Central memory CD8-positive, alpha-beta T cell (primary cell): ENCODE results near the gene DHX36.
A peak's percentile ranks its signal among the peaks of the same experiment; 100 is the strongest.

Experiments
- ATAC-seq: fragments of 150-1000 bp; cut with Tn5 transposase; replicated peaks from 2 replicates; pipeline ENCODE4 v1.10.0; 2022; ENCODE audit warnings: mild to moderate bottlenecking, moderate FRiP score, moderate number of reproducible peaks; ENCODE audit not compliant: poor library complexity, severe bottlenecking; ENCODE audit errors: extremely low read depth
- DNase-seq, 2 donors: peaks; one replicate each; pipeline ENCODE4 v3.0.0; 2021; ENCODE audit warnings: low spot score in 2 of 2
- H3K27ac Mint-ChIP-seq: one replicate; pipeline ENCODE4 v1.8.0; 2022; ENCODE audit warnings: low read depth, mild to moderate bottlenecking, moderate library complexity, mixed read lengths
- H3K27me3 Mint-ChIP-seq: one replicate; pipeline ENCODE4 v1.8.0; 2022; ENCODE audit warnings: mixed read lengths
- H3K36me3 Mint-ChIP-seq: one replicate; pipeline ENCODE4 v1.8.0; 2022; ENCODE audit warnings: mild to moderate bottlenecking, moderate library complexity, mixed read lengths; ENCODE audit not compliant: insufficient read depth
- H3K4me1 Mint-ChIP-seq: one replicate; pipeline ENCODE4 v1.8.0; 2022; ENCODE audit warnings: mixed read lengths
- H3K4me3 Mint-ChIP-seq: one replicate; pipeline ENCODE4 v1.8.0; 2022; ENCODE audit warnings: mild to moderate bottlenecking, moderate library complexity, mixed read lengths
- H3K9me3 Mint-ChIP-seq: one replicate; pipeline ENCODE4 v1.8.0; 2022; ENCODE audit warnings: mixed read lengths

Gene DHX36

GRCh38 chr3:154274348-154274747 is 49.9 kb downstream of the DHX36 start:
- DNase-seq (no peak), ATAC-seq (no peak)
- no peak overlapping the region for H3K4me3 Mint-ChIP-seq
- peaks cover 60% of the 10 kb centered on the region for H3K36me3 Mint-ChIP-seq
- H3K4me1 Mint-ChIP-seq = peaks cover 21% of the 10 kb centered on the region
- no peaks in the 10 kb centered on the region for H3K9me3 Mint-ChIP-seq
- H3K27ac Mint-ChIP-seq = peak overlapping the region; percentile 11
- no peaks in the 10 kb centered on the region for H3K27me3 Mint-ChIP-seq

- Mint-ChIP-seq H3K9me3 (no peaks in the 10 kb centered on the region), H3K27ac (peak overlapping the region; percentile 61), H3K27me3 (no peaks in the 10 kb centered on the region), H3K4me1 (peaks cover 21% of the 10 kb centered on the region), H3K4me3 (no peak overlapping the region), H3K36me3 (peaks cover 53% of the 10 kb centered on the region)
- DNase-seq (no peak), ATAC-seq (no peak)
These were observed 50.9 kb downstream of the DHX36 start for GRCh38 chr3:154273381-154273780.

DNA sequence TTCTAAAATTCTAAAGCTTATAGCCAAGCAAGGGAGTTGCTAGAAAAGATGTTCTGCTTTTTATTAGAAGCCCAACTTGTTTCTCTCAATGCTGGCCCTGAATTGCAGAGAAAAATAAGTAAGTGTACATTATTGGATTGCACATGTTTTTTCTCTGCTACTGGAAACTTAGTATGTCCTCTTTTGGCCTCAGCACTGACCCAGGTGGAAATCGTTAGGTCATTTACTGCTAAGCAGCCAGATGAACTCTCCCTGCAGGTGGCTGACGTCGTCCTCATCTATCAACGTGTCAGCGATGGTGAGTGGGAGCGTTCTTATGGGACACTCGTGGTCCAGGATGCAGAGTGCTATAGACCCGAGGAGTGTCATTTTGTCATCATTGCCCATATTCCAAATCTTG is 69.8 kb downstream of the DHX36 start:
- ATAC-seq (no peak), DNase-seq (no peak)
- H3K27ac Mint-ChIP-seq = no peak overlapping the region
- no peaks in the 10 kb centered on the region for H3K27me3 Mint-ChIP-seq
- no peaks in the 10 kb centered on the region for H3K9me3 Mint-ChIP-seq
- no peaks in the 10 kb centered on the region for H3K4me1 Mint-ChIP-seq
- no peak overlapping the region for H3K4me3 Mint-ChIP-seq
- peaks cover 40% of the 10 kb centered on the region for H3K36me3 Mint-ChIP-seq

DNA sequence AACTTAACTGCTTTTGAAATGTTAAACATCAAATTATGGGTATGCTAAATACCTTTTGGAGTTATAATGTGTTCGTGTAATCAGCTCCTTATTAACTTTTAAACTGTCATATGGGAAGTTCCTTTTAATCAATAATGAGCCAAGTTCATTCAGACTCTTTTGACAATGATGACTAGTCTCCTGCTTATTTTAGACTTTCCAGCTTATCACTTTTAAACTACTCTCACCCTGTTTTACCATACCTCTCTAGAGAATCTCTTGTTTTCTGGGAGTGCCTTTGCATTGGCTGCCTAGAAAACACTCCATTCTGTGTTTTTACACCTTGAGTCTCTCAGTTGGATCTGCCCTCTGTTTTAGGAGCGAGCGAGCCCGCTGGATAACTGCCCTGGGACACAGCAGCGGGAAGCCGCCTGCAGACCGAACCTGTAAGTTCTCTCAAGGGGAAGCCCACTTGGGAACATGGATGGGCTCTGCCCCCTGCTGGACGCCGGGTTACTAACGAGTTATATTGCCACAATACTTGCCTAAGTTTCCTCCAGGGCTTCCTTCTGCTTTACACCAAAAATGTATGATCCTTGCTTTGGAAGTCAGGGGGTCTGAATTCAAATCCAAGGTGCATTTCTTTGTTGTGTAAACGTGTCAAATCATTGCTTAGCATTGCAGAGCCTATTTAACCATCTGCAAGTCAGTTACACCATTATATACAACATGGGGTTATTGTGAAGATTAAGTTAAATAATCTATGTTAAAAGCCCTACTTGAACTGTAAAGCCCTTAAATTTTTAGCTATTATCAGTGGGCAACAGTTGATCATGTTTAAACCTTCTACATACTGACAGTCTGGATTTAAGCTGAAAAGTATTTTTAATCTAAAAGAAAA is 71.3 kb downstream of the DHX36 start:
- no peaks in the 10 kb centered on the region for H3K27me3 Mint-ChIP-seq
- no peak for ATAC-seq
- no peaks in the 10 kb centered on the region for H3K4me1 Mint-ChIP-seq
- no peaks in the 10 kb centered on the region for H3K9me3 Mint-ChIP-seq
- no peak overlapping the region for H3K4me3 Mint-ChIP-seq
- no peak overlapping the region for H3K27ac Mint-ChIP-seq
- peak; percentile 29 to 30 for DNase-seq
- peaks cover 29% of the 10 kb centered on the region for H3K36me3 Mint-ChIP-seq

- no peak overlapping the region for H3K4me3 Mint-ChIP-seq
- no peaks in the 10 kb centered on the region for H3K9me3 Mint-ChIP-seq
- H3K4me1 Mint-ChIP-seq = no peaks in the 10 kb centered on the region
- H3K36me3 Mint-ChIP-seq = peaks cover 21% of the 10 kb centered on the region
- no peak for ATAC-seq
- no peak for DNase-seq
- no peaks in the 10 kb centered on the region for H3K27me3 Mint-ChIP-seq
- no peak overlapping the region for H3K27ac Mint-ChIP-seq
These were observed 72.7 kb downstream of the DHX36 start for GRCh38 chr3:154251610-154252009.

DNA sequence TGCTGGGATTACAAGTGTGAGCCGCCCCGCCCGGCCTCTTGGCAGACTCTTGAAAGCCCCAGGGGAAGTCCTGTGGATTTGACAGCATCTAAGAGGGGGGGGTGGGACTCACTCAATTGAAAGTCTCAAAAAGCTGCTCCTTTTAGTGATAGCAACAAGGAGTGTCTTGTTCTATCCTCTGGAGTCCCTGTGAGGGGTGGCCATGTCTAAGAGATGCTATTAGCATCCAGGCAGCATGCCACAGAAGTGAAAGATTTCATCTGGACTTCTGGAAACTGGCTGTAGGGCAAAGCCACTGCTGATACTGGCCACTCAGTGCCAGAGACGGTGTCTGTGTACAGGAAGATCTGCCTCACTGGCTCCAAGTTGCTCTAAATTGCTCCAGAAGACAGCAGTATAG is 74.0 kb downstream of the DHX36 start:
- Mint-ChIP-seq H3K4me3 (no peak overlapping the region), H3K27ac (no peak overlapping the region), H3K27me3 (no peaks in the 10 kb centered on the region), H3K9me3 (no peaks in the 10 kb centered on the region), H3K36me3 (peaks cover 18% of the 10 kb centered on the region), H3K4me1 (no peaks in the 10 kb centered on the region)
- ATAC-seq (no peak), DNase-seq (no peak)

- no peak overlapping the region for H3K27ac Mint-ChIP-seq
- peaks cover 10% of the 10 kb centered on the region for H3K36me3 Mint-ChIP-seq
- DNase-seq (no peak), ATAC-seq (no peak)
- no peaks in the 10 kb centered on the region for H3K27me3 Mint-ChIP-seq
- H3K4me3 Mint-ChIP-seq = no peak overlapping the region
- no peaks in the 10 kb centered on the region for H3K9me3 Mint-ChIP-seq
- H3K4me1 Mint-ChIP-seq = no peaks in the 10 kb centered on the region
These were observed 76.4 kb downstream of the DHX36 start for GRCh38 chr3:154247806-154248415.

DNA sequence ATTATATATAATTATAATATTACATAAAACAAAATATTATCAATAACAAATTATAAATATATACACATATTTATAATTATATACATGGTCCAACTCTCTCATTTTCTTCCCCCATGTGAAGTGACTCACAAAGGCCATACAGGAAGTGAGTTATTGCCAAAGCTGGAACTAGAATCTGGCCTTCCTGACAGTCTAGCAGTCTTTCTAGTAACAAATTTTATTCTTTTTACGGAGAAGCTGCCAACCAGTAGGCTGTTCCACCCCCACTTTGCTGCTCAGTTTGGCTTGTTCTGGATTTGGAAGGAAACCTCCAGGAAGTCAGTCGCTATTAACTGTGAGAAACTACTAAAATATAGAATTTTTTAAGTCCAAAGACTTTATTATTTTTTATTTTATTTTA is 79.6 kb downstream of the DHX36 start:
- peaks cover 3% of the 10 kb centered on the region for H3K27me3 Mint-ChIP-seq
- no peak overlapping the region for H3K27ac Mint-ChIP-seq
- DNase-seq (no peak), ATAC-seq (no peak)
- H3K9me3 Mint-ChIP-seq = no peaks in the 10 kb centered on the region
- peaks cover 3% of the 10 kb centered on the region for H3K36me3 Mint-ChIP-seq
- H3K4me1 Mint-ChIP-seq = no peaks in the 10 kb centered on the region
- no peak overlapping the region for H3K4me3 Mint-ChIP-seq

DNA sequence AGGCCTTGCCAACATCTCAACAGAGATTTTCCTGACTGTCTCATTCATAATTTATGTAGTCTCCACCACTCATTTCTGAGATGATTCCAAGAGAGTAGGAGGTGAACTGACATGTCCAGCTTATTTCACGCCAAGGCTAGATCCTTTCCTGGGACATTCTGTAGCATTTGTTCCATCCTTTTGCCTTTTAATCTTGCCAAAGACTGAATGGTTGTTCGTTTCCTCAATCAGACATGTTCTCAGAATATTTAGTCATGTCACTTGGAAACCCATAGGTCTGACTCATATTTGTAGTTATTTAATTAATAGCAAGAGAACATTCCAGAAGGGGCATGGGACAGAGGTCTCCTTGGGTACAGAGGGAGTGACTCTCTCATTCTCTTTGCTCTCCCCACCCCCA is 80.9 kb downstream of the DHX36 start:
- peaks cover 16% of the 10 kb centered on the region for H3K27me3 Mint-ChIP-seq
- H3K4me1 Mint-ChIP-seq = no peaks in the 10 kb centered on the region

GRCh38 chr3:154242766-154243165 is 81.5 kb downstream of the DHX36 start:
- Mint-ChIP-seq H3K27me3 (peaks cover 18% of the 10 kb centered on the region), H3K9me3 (no peaks in the 10 kb centered on the region), H3K4me3 (no peak overlapping the region), H3K36me3 (peaks cover 3% of the 10 kb centered on the region), H3K4me1 (no peaks in the 10 kb centered on the region), H3K27ac (no peak overlapping the region)
- ATAC-seq (no peak), DNase-seq (no peak)

More for the DNA sequence above, 80.9 kb downstream of the DHX36 start:
- DNase-seq = no peak
- Mint-ChIP-seq H3K36me3 (peaks cover 3% of the 10 kb centered on the region), H3K4me3 (no peak overlapping the region), H3K27ac (no peak overlapping the region), H3K9me3 (no peaks in the 10 kb centered on the region)
- no peak for ATAC-seq

DNA sequence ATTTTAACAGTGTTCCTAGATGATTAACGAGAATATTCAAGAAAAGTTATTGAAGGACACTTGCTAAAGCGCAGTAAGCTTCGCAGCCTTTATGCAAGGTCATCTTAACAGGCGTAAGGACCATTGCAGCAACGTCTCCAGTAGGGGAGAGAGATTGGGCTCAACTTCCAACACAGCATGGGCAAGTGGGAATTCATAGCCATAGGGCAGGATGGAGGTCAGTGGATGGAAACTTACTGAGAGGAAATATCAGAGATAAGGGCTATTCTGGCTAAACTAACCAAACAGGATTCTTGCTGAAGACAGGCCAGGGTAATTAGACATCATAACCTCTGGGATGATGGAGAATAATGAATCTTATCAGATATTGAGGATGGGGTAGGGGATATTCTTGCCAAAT is 82.8 kb downstream of the DHX36 start:
- H3K27me3 Mint-ChIP-seq = peaks cover 18% of the 10 kb centered on the region
- H3K4me1 Mint-ChIP-seq = no peaks in the 10 kb centered on the region
- DNase-seq (no peak), ATAC-seq (no peak)
- no peak overlapping the region for H3K4me3 Mint-ChIP-seq
- no peaks in the 10 kb centered on the region for H3K9me3 Mint-ChIP-seq
- no peak overlapping the region for H3K27ac Mint-ChIP-seq
- peaks cover 1% of the 10 kb centered on the region for H3K36me3 Mint-ChIP-seq

GRCh38 chr3:154240235-154240634 is 84.1 kb downstream of the DHX36 start:
- H3K36me3 Mint-ChIP-seq = peaks cover 1% of the 10 kb centered on the region
- no peak overlapping the region for H3K27ac Mint-ChIP-seq
- peaks cover 29% of the 10 kb centered on the region for H3K27me3 Mint-ChIP-seq
- no peaks in the 10 kb centered on the region for H3K9me3 Mint-ChIP-seq
- no peak overlapping the region for H3K4me3 Mint-ChIP-seq
- DNase-seq (no peak), ATAC-seq (no peak)
- H3K4me1 Mint-ChIP-seq = no peaks in the 10 kb centered on the region

- no peak for DNase-seq
- Mint-ChIP-seq H3K36me3 (peaks cover 1% of the 10 kb centered on the region), H3K4me1 (no peaks in the 10 kb centered on the region), H3K27ac (no peak overlapping the region), H3K27me3 (peaks cover 52% of the 10 kb centered on the region), H3K9me3 (no peaks in the 10 kb centered on the region), H3K4me3 (no peak overlapping the region)
- no peak for ATAC-seq
These were observed 88.0 kb downstream of the DHX36 start for GRCh38 chr3:154236331-154236730.
